Measurements from ENCODE around the gene DDC.
"Not testable (repeated sequence)": the region's sequence is repeated elsewhere in the genome, so short reads cannot be mapped to it uniquely, and the experiment has no call there.

The DDC gene

DNA sequence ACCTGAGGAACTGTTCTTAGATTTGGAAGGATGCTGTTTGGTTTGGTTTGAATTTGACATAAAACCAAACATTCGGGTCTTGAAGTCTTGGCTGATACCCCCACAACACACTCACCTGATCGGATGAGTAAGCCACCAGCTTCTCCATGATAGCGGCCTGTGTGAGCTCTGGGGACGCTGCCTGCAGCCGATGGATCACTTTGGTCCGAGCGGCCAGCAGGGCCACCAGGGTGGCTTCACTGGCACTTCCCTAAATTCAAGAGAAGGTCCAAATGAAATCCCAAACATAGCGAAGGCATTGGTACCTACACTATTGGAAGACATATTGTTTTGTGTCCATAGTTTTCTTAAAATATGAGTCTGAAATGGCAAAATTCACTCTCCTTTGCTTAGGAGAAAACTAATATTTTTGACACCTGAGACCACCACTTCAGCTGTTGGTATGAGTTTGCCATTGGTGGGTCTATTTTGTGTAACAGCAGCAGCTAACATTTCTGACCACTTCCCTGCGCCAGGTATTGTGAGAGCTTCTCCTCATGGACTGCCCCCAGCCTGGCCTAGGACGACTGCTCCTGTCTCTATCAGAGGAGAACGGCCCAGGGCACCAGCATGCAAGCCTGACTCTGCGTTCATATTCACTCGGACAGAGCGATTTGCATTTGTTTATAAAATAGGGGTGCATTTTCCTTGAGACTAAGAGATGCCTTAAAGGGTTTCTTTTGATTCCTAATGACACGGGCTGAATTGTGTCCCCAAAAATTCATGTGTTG lies 35.9 kb downstream of the DDC start:
- no peak for DNase-seq (ENCODE audit: low read depth in 3 of 3, low spot score in 1 of 3)

DNA sequence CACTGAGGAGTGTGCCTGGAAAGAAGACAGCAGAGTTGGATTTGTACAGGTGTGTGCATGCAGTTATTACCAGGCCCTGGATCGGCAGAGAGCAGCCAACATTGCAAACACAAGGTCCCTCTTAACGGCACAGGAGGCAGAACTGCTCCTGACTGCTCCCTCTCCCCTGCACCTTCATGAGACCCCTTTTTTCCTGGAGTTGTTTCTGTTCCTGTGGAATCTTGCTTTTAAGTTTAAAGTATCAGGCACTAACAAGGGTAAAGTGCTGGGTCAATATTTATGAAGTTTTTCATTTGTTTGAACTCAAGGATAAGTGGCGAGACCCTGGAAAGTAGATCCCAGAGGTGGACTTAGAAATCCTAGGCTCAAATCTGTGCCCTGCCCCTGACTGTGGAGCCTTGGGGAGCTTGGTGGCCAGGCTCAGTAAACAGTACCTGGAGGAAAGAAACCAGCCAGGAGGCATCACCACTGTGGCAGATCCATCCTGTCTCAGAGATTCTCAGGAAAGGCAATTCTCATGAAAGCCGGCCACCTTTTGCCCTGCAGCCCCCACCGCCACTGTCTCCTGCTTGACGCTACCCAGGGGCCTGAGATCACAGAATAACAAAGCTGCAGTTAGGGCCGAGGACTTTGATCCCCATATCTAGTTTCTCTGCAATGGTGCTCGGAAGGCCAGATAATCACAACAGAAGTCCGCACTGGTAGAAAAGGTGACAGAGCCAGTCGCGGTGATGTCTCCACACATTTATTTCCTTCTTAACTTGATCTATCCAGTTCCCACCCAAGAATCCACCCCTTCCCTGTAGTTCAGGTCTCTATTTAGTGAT lies 36.7 kb downstream of the DDC start:
- no peak for DNase-seq (ENCODE audit: low read depth in 3 of 3, low spot score in 1 of 3)

DNA sequence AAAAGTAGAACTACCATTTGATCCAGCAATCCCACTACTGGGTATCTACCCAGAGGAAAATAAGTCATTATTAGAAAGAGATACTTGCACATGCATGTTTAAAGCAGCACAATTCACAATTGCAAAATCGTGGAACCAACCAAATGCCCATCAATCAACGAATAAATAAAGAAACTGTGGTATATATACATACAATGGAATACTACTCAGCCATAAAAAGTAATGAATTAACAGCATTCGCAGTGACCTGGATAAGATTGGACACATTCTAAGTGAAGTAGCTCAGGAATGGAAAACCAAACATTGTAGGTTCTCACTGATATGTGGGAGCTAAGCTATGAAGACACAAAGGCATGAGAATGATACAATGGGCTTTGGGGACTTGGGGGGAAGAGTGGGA lies 45.9 kb downstream of the DDC start:
- DNase-seq (ENCODE audit: low read depth in 3 of 3, low spot score in 1 of 3) = not testable (repeated sequence)

DNA sequence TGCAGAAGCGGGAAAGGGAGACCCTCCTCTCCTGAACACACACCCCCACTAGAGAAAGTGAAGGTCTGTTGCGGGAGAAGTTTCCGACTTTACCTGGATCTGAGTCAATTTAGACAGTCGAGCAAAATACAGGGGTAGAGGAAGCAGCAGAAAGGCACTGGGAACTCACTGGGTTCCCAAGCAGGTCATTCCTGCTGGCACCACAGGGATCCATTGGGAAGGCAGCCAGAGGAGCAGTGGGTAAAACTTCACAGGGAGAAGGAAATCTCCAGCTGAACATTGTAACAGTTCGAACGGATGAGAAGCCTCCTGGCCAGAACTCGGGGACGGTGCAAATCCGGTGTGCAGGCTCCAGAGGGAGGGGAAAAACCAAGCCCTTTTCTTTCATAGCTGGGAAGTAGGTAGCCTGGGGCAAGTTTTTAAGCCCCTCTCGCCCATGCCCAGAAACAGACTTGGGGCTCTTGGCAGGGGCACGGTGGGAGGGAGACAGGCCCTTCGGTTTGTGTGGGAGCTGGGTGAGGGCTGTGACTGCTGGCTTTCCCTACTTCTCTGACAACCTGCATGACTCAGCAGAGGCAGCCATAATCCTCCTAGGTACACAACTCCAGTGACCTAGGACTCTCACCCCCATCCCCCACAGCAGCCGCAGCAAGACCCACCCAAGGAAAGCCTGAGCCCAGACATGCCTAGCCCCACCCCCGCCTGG lies 51.9 kb downstream of the DDC start:
- no peak for DNase-seq (ENCODE audit: low read depth in 3 of 3, low spot score in 1 of 3)

DNA sequence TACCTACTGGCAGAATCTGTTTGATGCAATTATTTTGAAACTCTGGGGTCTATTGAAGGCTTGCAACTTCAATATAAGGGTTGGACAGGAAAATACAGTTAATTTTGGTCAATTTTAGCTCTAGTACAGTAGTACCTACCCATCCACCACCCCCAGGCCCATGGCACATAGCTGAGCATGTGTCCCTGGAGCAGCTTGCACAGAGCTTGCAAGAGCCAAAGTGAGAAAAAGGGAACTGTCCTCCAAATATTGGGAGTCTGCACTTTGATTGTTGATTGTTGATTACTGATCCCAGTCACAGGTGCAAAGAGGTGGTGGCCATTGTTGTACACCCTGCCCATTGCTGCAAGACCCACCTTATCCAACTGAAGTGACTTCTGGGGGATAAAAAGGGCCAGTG lies 52.8 kb downstream of the DDC start:
- no peak for DNase-seq (ENCODE audit: low read depth in 3 of 3, low spot score in 1 of 3)

DNA sequence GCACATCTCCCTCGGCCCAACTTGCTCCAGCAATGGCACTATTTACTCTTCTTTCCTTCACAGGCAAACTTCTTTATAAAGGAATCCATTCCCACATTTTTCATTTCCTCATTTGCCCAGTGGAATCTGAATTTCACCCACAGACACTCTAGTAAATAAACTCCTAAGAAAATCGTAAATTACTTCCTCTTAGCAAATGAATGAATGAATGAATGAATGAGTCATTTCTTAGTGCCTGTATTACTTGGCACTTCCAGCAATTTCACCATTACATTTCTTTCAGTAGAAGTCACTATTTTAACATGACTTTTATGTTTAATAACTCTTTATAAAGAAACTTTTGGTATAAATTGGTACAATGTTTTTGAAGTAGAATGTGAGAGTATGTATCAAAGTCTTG lies 55.7 kb downstream of the DDC start:
- no peak for DNase-seq (ENCODE audit: low read depth in 3 of 3, low spot score in 1 of 3)

DNA sequence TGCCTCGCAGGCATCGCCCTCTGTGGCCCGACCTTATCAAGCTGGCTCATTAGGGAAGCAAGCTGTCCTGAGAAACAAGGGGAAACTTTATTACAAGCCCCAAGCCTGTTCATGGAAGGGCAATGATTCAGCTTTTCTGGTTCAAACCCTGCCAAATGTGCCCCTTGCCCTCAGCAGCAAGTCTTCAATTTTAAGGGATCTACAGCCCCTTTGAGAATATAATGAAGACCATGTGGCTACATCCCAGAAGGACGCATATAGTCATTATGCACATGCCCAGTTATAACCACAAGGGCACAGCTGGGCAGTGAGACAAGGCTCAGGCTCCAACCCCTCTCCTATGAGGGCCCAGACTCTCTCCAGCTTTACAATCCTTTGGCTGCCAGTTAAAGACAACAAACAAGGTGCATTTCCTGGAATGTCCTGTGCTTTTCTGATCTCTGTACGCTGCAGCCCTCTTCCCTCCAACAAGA lies 56.7 kb downstream of the DDC start:
- no peak for DNase-seq (ENCODE audit: low read depth in 3 of 3, low spot score in 1 of 3)

DNA sequence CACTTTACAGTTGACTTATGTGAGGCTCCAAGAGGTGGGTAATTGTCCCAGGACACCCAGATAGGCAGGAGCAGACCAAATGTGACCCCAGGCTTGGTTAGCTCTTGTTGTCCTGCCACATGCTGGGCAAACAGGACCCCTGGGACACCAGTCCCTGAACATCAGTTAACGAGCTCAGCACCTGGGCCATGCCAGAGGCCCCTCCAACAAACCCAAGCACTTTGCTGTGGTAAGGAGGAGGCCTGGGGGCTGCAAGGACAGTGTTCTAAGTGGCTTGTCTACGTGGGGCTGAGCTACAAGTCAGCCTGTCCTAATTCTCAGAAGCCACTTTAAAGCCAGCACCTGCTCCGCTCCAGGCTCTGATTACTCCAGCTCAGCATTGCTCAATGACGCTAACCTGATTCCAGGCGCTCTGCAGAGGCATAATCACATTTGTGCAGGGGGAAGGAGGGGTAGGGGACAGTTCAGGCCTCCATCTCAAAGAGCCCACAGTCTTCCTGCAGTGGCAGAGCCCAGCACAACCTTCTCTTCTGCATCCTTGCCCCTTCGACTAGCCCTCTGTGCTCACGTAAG lies 57.2 kb downstream of the DDC start:
- no peak for DNase-seq (ENCODE audit: low read depth in 3 of 3, low spot score in 1 of 3)

DNA sequence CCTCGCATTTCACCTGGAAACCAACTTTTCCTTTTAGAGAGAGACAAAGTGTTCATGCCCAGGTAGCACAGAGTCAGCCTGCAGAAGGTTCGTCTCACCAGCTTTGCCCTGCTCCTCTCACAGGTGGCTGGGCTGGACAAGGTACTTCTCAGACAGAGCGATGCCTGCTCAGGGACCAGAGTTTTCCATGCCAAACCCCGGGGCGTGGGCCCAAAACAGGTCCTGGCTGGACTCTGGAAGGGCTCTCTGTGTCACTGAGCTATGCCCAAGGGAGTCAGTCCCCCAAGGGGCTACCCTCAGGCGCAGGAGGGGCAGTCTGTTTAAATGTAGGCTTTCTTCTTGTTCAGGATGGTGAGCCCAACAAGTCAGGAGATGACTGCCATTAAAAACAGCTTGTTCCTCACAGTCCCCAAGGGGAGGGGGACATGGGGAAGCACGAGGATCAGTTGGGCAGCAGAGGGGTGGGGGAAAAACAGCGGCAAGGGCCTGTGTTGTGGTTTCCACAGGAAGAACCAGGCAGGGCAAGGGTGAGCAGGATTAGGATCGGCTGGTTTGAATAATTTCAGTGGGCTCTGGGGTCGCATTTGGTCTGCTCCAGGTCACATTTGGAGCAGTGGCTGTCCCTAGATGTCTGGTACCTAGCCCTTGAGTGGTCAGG lies 59.5 kb downstream of the DDC start:
- DNase-seq (ENCODE audit: low read depth in 3 of 3, low spot score in 1 of 3) = no peak

DNA sequence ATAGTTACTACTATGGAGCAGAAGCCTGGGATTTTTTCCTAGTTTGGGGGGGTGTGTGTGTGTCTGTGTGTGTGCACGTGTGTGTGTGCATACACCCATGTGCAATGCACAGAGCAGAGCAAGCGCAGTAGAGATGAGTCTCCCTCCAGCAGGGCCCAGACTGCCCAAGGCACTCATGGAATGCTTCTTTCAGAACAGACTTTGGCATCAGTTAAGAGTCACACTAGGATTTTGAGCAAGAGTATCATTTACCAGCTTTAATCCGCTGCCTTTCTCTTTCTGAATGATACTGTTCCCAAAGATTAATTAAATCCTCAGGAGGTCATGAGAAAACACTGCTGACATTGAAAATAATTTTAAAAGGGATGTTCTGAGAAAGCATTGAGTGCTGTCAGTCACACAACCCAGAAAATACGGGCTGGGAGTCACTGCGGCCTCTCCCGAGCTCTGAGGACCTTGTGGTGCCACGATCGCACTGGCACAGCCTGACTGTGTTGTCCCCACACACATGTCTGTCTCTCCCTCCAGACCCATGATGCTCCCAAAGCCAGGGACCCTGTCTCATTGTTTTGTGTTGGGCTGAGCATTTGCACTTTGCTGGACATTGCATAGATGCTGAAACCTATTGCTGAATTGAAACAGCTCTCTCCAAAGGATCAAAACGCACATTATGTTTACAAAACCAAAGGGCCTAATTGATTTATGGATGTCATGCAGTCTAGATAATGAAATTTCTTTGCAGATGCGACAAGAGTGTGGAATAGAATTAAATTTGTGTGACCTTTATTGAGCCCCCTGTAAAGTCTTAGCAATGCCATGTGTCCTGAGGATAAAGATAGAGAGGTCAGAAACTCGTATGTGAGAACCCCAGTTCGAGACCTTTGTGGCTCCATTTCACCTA lies 60.3 kb downstream of the DDC start:
- DNase-seq (ENCODE audit: low read depth in 3 of 3, low spot score in 1 of 3) = no peak

DNA sequence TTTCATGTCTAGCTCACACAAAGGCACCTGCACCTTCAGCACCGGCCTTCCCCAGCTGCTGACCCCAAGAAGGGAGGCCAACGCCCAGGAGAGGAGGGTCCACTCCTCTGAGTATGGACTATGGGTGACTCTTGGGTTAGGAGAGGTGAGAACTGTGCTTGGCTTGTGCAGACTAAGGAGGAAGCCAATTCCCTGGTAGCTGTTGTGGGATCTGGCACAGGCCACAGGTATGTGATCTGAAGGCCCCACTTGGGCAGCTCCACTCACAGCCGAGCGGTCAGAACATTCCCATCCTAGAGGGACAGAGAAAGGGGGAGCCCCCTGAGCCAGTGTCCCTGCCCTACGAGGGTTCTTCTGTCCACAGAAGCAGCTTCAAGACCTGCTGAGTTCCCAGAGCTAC lies 62.3 kb downstream of the DDC start:
- no peak for DNase-seq (ENCODE audit: low read depth in 3 of 3, low spot score in 1 of 3)

DNA sequence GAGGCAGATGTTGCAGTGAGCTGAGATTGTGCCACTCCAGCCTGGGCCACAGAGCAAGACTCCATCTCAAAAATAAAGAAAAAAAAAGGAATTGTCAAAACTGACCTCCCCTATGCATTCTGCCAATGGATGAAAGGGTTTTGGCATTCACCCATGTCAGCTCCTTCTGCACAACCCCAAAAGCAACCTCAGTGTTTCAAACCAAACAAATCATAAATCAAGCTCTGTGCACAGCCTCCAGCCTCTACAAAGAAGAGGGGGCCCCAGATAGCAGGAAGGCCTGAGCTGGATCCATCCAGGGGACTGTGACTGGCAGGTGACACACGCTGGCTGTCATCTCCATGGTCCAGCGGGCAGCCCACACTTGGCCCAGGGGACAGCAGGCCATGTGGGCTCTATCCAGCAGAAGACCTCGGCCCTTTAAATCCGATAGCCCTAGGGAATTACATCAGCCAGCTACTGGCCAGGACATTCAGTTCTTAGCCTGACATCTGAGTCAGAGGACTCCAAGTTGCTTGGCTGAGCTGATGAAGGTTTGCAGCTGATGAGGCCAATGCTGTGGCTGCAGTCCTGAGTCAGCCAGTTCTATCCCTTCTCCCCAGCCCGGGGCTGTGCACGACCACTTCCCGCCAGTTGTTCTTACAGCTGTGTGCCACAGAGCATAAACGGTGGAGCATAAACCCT lies 63.1 kb downstream of the DDC start:
- no peak for DNase-seq (ENCODE audit: low read depth in 3 of 3, low spot score in 1 of 3)

DNA sequence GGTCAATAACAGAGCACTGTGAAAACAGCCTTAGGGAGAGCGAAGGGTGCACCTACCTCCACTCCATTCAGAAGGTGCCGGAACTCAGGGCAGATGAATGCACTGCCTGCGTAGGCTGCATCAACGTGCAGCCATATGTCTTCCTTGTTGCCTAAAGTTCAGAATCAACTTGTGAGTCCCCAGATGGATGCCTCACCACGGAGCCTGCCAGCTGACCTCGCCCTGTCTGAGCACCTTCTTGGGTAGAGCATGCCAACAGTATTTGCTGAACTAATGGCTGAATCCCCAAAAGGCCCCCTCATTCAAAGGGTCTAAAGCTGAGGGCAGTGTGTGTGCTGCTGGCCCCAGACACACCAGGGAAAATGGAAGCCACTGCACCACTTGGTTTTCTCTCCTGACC lies 66.1 kb downstream of the DDC start:
- no peak for DNase-seq (ENCODE audit: low read depth in 3 of 3, low spot score in 1 of 3)

DNA sequence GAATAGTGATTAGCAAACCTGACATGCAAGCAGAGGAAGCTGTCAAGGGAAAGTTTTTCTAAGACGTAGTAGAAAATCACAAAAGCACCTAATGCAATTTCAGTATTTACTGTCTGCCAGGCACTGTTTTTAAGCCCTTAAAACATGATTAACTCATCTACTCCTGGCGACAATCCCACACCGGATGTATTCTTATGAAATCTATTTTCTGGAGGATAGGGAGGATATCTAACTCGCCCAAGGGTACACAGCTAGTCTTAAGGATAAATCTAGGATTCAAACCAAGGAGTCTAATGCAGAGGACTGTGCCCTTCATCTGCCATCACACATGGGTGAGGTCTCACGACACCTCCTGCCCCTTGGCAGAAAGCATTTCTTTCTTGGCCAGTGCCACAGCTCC lies 67.2 kb downstream of the DDC start:
- no peak for DNase-seq (ENCODE audit: low read depth in 3 of 3, low spot score in 1 of 3)

DNA sequence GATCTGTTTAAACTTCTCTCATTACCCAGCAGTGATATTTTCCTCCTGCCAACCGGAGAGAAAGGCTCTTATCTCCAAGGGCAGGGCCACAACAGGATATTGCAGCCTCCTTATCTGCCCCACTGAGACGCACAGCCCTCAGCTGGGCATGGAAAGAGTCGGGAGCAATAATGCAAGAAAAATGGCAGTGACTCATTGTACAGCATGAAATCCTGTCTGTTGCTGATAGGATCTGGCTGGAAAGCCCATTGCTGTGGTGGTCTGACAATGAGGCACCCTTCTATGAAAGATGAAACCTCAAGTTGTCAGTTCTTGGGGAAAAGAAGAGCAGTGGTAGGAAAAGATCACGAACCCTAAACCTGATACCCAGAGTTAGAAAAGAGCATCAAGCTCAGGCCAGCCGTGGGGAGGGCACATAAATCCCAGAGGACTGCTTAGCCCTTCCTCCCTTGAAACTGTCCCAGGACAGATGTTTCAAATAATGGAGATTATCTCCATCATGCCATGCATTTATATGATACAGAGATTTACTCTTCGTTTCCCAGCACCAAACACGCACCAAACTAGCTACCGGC lies 68.0 kb downstream of the DDC start:
- DNase-seq (ENCODE audit: low read depth in 3 of 3, low spot score in 1 of 3) = no peak

DNA sequence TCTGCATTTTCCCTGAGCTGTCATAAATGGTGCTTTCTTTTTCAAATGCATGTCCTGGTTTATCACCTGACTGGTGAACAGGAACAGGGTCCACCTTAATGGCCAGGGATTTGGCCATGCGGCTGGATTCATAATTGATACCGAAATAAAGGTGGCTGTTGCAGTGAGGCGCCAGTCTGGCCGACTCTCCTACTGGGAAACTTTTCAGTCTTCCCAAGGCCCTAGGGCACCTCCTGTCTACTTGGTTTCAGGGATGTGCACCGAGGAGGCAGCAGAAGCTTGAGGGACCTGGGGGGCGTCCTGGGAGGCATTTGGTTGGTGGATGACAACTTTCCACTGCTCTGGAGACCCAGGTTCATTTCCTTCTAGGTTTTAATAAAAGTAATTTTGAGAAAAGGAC lies 68.6 kb downstream of the DDC start:
- no peak for DNase-seq (ENCODE audit: low read depth in 3 of 3, low spot score in 1 of 3)

DNA sequence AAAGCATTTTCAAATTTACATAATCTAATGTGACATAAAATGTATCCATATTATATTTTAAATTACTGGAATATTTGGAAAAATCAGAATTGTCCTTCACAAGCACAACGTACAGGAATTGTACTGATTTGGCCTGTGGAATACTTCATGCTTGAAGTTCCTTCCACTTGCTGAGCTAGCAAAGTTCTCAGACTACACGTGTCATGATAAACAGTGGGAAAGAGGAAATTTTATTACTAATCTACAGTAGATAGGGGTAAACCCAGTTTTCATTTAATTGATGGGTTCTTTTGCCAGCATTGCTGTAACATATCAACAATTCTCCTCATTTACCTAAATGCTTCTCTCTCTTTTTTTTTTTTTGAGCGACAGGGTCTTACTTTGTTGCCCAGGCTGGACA lies 69.5 kb downstream of the DDC start:
- DNase-seq (ENCODE audit: low read depth in 3 of 3, low spot score in 1 of 3) = no peak

DNA sequence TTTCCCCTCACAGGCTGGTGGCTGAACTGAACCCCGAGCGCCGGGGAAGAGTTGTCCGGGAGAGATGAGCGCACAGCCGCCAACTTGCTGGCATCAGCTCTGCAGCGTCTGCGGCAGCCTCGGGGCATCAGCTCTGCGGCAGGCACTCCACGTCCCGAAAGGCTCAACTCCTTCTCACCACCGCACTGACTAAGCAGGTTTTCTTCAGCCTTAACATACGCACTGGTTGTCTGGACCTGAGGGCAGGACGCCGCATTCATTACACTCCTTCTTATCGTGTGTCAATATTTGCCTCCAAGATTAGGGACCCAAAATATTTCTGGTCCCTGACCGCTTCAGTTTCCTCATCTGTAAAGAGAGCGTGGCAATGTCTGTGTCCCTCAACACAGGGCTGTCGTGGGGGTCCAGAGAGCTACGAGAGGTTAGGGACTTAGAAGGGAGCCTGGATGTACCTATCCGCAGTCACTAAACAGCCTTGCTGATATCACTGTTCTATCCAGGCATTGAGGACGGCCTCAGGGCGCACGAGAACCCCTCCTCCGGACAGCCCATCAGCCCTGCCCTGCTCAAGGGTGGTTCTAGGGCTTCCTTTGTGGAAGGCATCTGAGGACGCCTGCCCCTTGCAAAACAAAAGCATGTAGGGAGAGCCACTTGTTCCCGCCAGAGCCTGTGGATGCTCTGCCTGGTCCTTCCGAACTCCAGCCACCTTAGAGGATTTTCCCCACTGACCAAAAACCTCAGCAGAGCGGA lies 72.3 kb downstream of the DDC start:
- no peak for DNase-seq (ENCODE audit: low read depth in 3 of 3, low spot score in 1 of 3)
